Smooth muscle cell (in vitro differentiated cells): ENCODE data around the gene ATP6V0A1. TPM values are rescaled to one million over a fixed set of nuclear protein-coding genes. Genes with fewer than 3 reads are reported as not detected.

Source experiments
- DNase-seq: peaks from one replicate; lab custom pipeline; 2025; ENCODE audit not compliant: unreplicated experiment; lab: John Stamatoyannopoulos, UW
- H2AFZ ChIP-seq: fragments of 200-600 bp; sonication (generic); 2 replicates; pipeline ENCODE4 v1.6.0; 2016; ENCODE audit warnings: antibody characterized with exemption, low read depth, mild to moderate bottlenecking
- H3F3A ChIP-seq: fragments of 200-600 bp; sonication (generic); 2 replicates; pipeline ENCODE4 v1.6.0; 2017; ENCODE audit warnings: antibody characterized with exemption, low read depth
- H3K27ac ChIP-seq: fragments of 200-600 bp; sonication (generic); 2 replicates; pipeline ENCODE4 v1.5.1; 2016; ENCODE audit warnings: low read depth, mild to moderate bottlenecking
- H3K27me3 ChIP-seq: fragments of 200-600 bp; sonication (generic); 2 replicates; pipeline ENCODE4 v1.6.1; 2016; ENCODE audit warnings: low read depth, mild to moderate bottlenecking
- H3K36me3 ChIP-seq: fragments of 200-600 bp; sonication (generic); 2 replicates; pipeline ENCODE4 v1.5.1; 2016; ENCODE audit warnings: low read depth
- H3K4me1 ChIP-seq: fragments of 200-600 bp; sonication (generic); 2 replicates; pipeline ENCODE4 v1.5.1; 2016; ENCODE audit warnings: low read depth
- H3K4me2 ChIP-seq: fragments of 200-600 bp; sonication (generic); 2 replicates; pipeline ENCODE4 v1.6.0; 2016; ENCODE audit warnings: mild to moderate bottlenecking
- H3K4me3 ChIP-seq: fragments of 200-600 bp; sonication (generic); 2 replicates; pipeline ENCODE4 v1.5.1; 2016; ENCODE audit warnings: mild to moderate bottlenecking
- H3K79me2 ChIP-seq: fragments of 200-600 bp; sonication (generic); 2 replicates; pipeline ENCODE4 v1.6.0; 2016; ENCODE audit warnings: low read depth, mild to moderate bottlenecking
- H3K9ac ChIP-seq: fragments of 200-600 bp; sonication (generic); 2 replicates; pipeline ENCODE4 v1.6.0; 2016; ENCODE audit warnings: low read depth
- H3K9me3 ChIP-seq: fragments of 200-600 bp; sonication (generic); replicated peaks from 2 replicates; pipeline ENCODE4 v1.5.1; 2016; ENCODE audit warnings: low read depth
- H4K20me1 ChIP-seq: fragments of 200-600 bp; sonication (generic); 2 replicates; pipeline ENCODE4 v1.6.0; 2016; ENCODE audit warnings: low read depth
- CTCF ChIP-seq: fragments of 200-600 bp; sonication (generic); IDR thresholded peaks from 2 replicates; pipeline ENCODE4 v1.5.1; 2017; ENCODE audit warnings: borderline replicate concordance, mild to moderate bottlenecking, antibody characterized with exemption; ENCODE audit not compliant: insufficient read depth, poor library complexity, severe bottlenecking
- WGBS: methylation state at CpG from one replicate; pipeline ENCODE4 v1.1.7; 2016; ENCODE audit warnings: low lambda C conversion rate; 5-methylcytosine and 5-hydroxymethylcytosine counted together
- polyA plus RNA-seq: library from polyadenylated mRNA; unstranded; fragments of >200 nt; fragmentation: Nextera tagmentation; extraction: Ambion mirVana; gene quantifications from 2 replicates; pipeline ENCODE4 v1.2.1, GENCODE V29; 2016
- total RNA-seq: library from RNA; depleted of rRNA; stranded (reverse); fragments of >200 nt; gene quantifications from 2 replicates; pipeline ENCODE4 v1.2.3, GENCODE V29; 2014

The ATP6V0A1 gene
- total and polyA plus RNA-seq, 2 experiments from 2014 or later: 27.3 to 54.7 TPM

- Histone ChIP-seq H3K27ac (no peak overlapping the region), H4K20me1 (no peaks in the 10 kb centered on the region), H3K9me3 (no peaks in the 10 kb centered on the region), H3K4me3 (no peak overlapping the region), H3K27me3 (no peaks in the 10 kb centered on the region), H3K4me2 (no peak overlapping the region), H2AFZ (no peak overlapping the region), H3K36me3 (peaks cover 19% of the 10 kb centered on the region), H3K9ac (no peak overlapping the region), H3K4me1 (no peaks in the 10 kb centered on the region), H3F3A (no peaks in the 10 kb centered on the region), H3K79me2 (no peaks in the 10 kb centered on the region)
- no peak for TF ChIP-seq CTCF
- no peak for DNase-seq
- WGBS: 96% methylated on average over 4 of the region's 4 CpGs
Measured at GRCh38 chr17:42494673-42495072, 36.0 kb downstream of the ATP6V0A1 start.

DNA sequence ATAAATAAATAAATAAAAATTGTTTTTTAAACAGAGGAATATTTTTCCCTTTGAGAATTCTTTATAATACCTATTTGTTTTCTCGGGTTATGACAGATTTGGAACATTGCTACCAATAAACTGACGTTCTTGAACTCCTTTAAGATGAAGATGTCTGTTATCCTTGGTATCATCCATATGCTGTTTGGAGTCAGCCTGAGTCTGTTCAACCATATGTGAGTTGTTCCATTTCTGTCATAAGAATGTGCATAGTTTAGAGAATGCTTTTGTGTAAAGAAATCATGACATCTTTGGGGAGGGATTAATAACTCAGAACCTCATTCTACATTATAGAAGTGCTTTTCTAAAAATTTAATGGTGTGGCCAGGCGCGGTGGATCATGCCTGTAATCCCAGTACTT, 40.1 kb downstream of the ATP6V0A1 start:
- over 99% methylated on average over 4 of the region's 4 CpGs for WGBS
- Histone ChIP-seq H4K20me1 (no peaks in the 10 kb centered on the region), H3F3A (no peaks in the 10 kb centered on the region), H3K4me2 (no peak overlapping the region), H2AFZ (no peak overlapping the region), H3K4me1 (no peaks in the 10 kb centered on the region), H3K36me3 (peaks cover 21% of the 10 kb centered on the region), H3K27me3 (no peaks in the 10 kb centered on the region), H3K27ac (no peak overlapping the region), H3K79me2 (no peaks in the 10 kb centered on the region), H3K9ac (no peak overlapping the region), H3K4me3 (no peak overlapping the region), H3K9me3 (no peaks in the 10 kb centered on the region)
- TF ChIP-seq CTCF: no peak
- DNase-seq: no peak

GRCh38 chr17:42502091-42502490, 43.4 kb downstream of the ATP6V0A1 start:
- peaks cover 8% of the 10 kb centered on the region for H3K36me3 ChIP-seq
- TF ChIP-seq CTCF: no peak
- no peaks in the 10 kb centered on the region for H3K79me2 ChIP-seq
- no peak overlapping the region for H3K4me3 ChIP-seq
- no peaks in the 10 kb centered on the region for H3K4me1 ChIP-seq
- WGBS: 95% methylated on average over 5 of the region's 5 CpGs
- no peak overlapping the region for H3K4me2 ChIP-seq
- H3K27ac ChIP-seq: no peak overlapping the region
- no peaks in the 10 kb centered on the region for H3K27me3 ChIP-seq
- H2AFZ ChIP-seq: no peak overlapping the region
- DNase-seq: no peak
- no peak overlapping the region for H3K9ac ChIP-seq
- H3K9me3 ChIP-seq: no peaks in the 10 kb centered on the region
- H4K20me1 ChIP-seq: no peaks in the 10 kb centered on the region
- H3F3A ChIP-seq: no peaks in the 10 kb centered on the region

- WGBS: 96% methylated on average over 1 of the region's 1 CpG
Measured at GRCh38 chr17:42502926-42503325, 44.2 kb downstream of the ATP6V0A1 start.

More at GRCh38 chr17:42502926-42503325, 44.2 kb downstream of the ATP6V0A1 start:
- no peaks in the 10 kb centered on the region for H3K4me1 ChIP-seq
- H4K20me1 ChIP-seq: no peaks in the 10 kb centered on the region
- no peaks in the 10 kb centered on the region for H3K9me3 ChIP-seq
- no peak overlapping the region for H2AFZ ChIP-seq
- TF ChIP-seq CTCF: no peak
- no peaks in the 10 kb centered on the region for H3K27me3 ChIP-seq
- no peak overlapping the region for H3K4me3 ChIP-seq
- no peak overlapping the region for H3K9ac ChIP-seq
- peaks cover 11% of the 10 kb centered on the region for H3K36me3 ChIP-seq
- H3F3A ChIP-seq: no peaks in the 10 kb centered on the region
- no peak overlapping the region for H3K4me2 ChIP-seq
- H3K27ac ChIP-seq: no peak overlapping the region
- DNase-seq: no peak
- no peaks in the 10 kb centered on the region for H3K79me2 ChIP-seq
